ENCODE measurements around the gene CLEC3B.

- no peak for TF ChIP-seq CTCF (IDR thresholded peaks at IDR 0.05)
- no peak for TF ChIP-seq POLR2A (IDR thresholded peaks at IDR 0.05)
These were observed 22.7 kb upstream of the CLEC3B start for GRCh38 chr3:45003406-45003805.
